ENCODE results near the gene VWA3B.
"Not testable (repeated sequence)": the region's sequence is repeated elsewhere in the genome, so short reads cannot be mapped to it uniquely, and the experiment has no call there.

The VWA3B gene

DNA sequence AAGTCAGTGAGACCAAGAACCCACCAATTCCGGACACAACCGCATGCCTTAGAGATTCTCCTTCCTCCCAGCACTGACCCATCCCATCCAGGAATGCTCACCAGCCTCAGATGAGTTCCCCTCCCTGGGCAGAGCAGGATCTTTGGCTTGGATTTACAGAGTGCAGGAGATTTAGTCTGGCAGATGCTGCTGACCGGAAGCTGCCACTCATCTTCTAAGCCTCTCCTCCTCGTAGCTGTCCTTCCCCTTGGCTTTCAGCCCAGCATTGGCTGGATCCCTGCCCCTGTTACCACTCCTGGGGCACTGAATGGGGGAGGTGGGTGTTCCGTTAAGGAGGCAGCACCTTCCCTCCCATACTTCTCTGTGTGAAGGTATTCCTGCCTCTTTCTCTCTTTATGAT lies 53.2 kb downstream of the VWA3B start:
- Histone ChIP-seq H3K4me1 (ENCODE audit: insufficient read depth, low read length) (no peaks in the 10 kb centered on the region), H3K27me3 (ENCODE audit: control insufficient read depth in 1 of 2, insufficient read depth in 2 of 2, low read length in 2 of 2) (no peaks in the 10 kb centered on the region), H3K9ac (ENCODE audit: low read length) (no peak overlapping the region), H3K4me3 (ENCODE audit: low read depth in 1 of 2, low read length in 2 of 2) (no peak overlapping the region), H3K27ac (ENCODE audit: low read depth, low read length) (no peak overlapping the region), H3K9me3 (ENCODE audit: low read length) (no peaks in the 10 kb centered on the region), H3K36me3 (ENCODE audit: insufficient read depth, low read length) (no peaks in the 10 kb centered on the region)

DNA sequence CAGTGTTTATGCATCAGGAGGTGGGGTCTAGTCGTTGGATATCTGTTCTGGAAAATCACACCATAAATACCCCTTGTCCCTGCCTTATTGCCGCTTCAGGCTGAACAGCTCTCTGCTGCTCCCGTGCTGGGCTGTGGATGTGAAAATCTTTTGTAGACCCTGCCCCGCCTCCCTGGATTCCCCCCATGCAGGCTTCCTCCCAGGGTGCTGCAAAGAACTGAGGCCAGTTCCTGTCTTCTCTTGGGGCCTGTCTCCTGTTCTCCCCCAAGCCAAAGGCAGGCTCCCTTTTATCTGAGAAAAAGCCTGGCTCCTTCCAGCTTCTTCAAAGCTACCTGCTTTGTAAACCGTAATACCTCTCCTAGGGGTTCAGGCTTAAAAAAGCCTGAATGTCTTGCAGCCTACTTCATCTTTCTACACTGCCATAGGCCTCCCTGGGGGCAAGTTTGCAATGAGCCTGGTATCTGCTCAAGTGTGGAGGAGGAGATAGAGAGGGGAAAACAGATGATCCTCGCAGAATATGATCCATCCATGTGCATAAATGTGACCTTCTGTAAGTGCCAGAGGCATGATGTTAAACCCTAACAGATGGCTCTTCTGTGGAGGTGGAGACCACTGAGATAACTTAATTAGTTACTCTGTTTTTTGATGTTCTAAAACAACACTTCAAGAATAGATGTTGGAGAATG lies 55.3 kb downstream of the VWA3B start:
- no peak overlapping the region for H3K4me3 ChIP-seq (ENCODE audit: low read depth in 1 of 2, low read length in 2 of 2)
- H3K27ac ChIP-seq (ENCODE audit: low read depth, low read length) = no peak overlapping the region
- no peaks in the 10 kb centered on the region for H3K4me1 ChIP-seq (ENCODE audit: insufficient read depth, low read length)
- no peaks in the 10 kb centered on the region for H3K9me3 ChIP-seq (ENCODE audit: low read length)
- no peaks in the 10 kb centered on the region for H3K27me3 ChIP-seq (ENCODE audit: control insufficient read depth in 1 of 2, insufficient read depth in 2 of 2, low read length in 2 of 2)
- no peaks in the 10 kb centered on the region for H3K36me3 ChIP-seq (ENCODE audit: insufficient read depth, low read length)
- no peak overlapping the region for H3K9ac ChIP-seq (ENCODE audit: low read length)

DNA sequence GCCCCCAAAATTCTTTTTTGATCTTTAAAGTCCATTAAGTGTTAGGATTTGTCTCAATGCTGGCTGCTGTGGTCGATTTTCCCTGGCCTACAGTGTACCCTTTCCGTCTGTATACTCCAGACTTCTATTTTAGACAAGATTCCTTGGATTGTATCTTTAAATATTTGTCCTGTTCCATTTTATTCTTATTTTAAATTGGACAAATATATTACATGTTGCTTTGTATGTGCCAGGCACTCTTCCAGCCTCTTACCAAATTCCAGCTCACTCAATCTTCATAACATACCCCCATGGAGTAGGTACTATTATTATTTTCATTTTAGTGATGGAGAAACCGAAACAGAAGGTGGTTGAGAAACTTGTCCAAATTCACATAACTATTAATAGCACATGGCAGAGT lies 58.1 kb downstream of the VWA3B start:
- no peak overlapping the region for H3K9ac ChIP-seq (ENCODE audit: low read length)
- no peaks in the 10 kb centered on the region for H3K27me3 ChIP-seq (ENCODE audit: control insufficient read depth in 1 of 2, insufficient read depth in 2 of 2, low read length in 2 of 2)
- no peaks in the 10 kb centered on the region for H3K36me3 ChIP-seq (ENCODE audit: insufficient read depth, low read length)
- no peaks in the 10 kb centered on the region for H3K9me3 ChIP-seq (ENCODE audit: low read length)
- no peak overlapping the region for H3K4me3 ChIP-seq (ENCODE audit: low read depth in 1 of 2, low read length in 2 of 2)
- H3K4me1 ChIP-seq (ENCODE audit: insufficient read depth, low read length) = no peaks in the 10 kb centered on the region
- no peak overlapping the region for H3K27ac ChIP-seq (ENCODE audit: low read depth, low read length)

DNA sequence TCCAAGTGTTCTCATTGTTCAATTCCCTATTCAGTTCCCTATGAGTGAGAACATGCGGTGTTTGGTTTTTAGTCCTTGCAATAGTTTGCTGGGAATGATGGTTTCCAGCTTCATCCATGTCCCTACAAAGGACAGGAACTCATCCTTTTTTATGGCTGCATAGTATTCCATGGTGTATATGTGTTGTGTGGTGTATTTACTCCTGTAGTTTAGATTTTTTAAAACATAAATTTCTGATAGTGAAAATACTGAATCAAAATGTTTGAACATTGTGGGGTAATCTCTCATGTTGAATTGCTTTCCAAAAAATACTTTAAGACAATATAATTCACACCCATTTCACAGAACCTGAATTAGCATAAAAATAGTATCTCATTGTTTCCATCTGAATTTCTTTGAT lies 60.9 kb downstream of the VWA3B start:
- not testable (repeated sequence) for H3K9me3 ChIP-seq (ENCODE audit: low read length); H3K4me3 ChIP-seq (ENCODE audit: low read depth in 1 of 2, low read length in 2 of 2); H3K4me1 ChIP-seq (ENCODE audit: insufficient read depth, low read length); H3K27me3 ChIP-seq (ENCODE audit: control insufficient read depth in 1 of 2, insufficient read depth in 2 of 2, low read length in 2 of 2); H3K36me3 ChIP-seq (ENCODE audit: insufficient read depth, low read length); H3K9ac ChIP-seq (ENCODE audit: low read length); H3K27ac ChIP-seq (ENCODE audit: low read depth, low read length)

DNA sequence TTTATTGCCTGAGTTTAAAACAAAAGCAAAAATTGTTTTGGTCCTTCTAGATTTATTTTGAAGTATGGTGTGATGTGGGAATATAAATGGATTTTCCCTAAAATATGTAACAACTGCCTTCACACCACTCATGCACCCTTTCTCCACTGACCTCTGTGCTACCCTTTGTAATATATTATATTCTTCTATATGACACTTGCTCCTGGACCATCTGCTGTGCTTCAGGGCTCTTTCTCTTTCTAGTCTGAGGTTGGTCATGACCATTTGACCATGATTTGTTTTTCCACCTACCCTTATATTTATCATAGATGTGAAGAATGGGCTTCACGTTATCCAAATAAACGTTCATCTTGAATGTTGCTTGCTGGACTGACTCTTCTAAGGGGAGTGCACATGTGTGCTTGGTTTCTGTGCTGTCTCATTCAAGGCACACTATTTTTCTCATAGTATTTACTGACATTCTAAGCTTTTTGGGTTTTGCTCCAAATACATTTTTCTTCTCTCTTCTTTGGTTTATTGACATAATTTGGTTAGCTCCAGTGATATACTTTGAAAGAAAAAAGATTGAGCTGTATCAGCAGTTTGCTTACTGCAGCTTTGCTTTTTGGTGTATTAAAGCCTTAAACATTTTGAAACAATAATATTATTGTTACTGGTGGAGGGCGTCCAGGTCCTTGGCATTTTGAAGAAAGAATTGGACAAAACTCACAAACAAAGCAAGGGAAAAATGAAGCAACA lies 61.8 kb downstream of the VWA3B start:
- Histone ChIP-seq H3K36me3 (ENCODE audit: insufficient read depth, low read length) (no peaks in the 10 kb centered on the region), H3K27ac (ENCODE audit: low read depth, low read length) (no peak overlapping the region), H3K4me3 (ENCODE audit: low read depth in 1 of 2, low read length in 2 of 2) (peak overlapping the region in 1 of 2 donors; percentile 2), H3K4me1 (ENCODE audit: insufficient read depth, low read length) (no peaks in the 10 kb centered on the region), H3K9ac (ENCODE audit: low read length) (no peak overlapping the region), H3K27me3 (ENCODE audit: control insufficient read depth in 1 of 2, insufficient read depth in 2 of 2, low read length in 2 of 2) (no peaks in the 10 kb centered on the region), H3K9me3 (ENCODE audit: low read length) (no peaks in the 10 kb centered on the region)

DNA sequence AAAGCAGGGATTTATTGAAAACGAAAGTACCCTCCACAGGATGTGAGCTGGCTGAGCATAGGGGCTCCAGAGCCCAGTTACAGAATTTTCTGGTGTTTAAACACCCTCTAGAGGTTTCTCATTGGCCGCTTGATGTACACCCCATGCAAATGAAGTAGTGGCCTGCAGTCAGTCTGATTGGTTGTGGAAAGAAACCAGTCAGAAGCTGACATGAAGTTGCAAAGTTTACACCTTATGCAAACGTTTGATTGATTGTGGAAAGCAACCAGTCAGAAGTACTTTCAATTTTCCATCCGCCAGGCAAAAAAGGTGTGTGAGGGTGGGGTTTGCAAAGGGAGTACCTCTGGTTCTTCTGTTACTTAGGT lies 62.3 kb downstream of the VWA3B start:
- H3K27me3 ChIP-seq (ENCODE audit: control insufficient read depth in 1 of 2, insufficient read depth in 2 of 2, low read length in 2 of 2) = no peaks in the 10 kb centered on the region
- H3K4me3 ChIP-seq (ENCODE audit: low read depth in 1 of 2, low read length in 2 of 2) = peak overlapping the region in 1 of 2 donors; percentile 2
- no peaks in the 10 kb centered on the region for H3K36me3 ChIP-seq (ENCODE audit: insufficient read depth, low read length)
- no peaks in the 10 kb centered on the region for H3K4me1 ChIP-seq (ENCODE audit: insufficient read depth, low read length)
- no peak overlapping the region for H3K9ac ChIP-seq (ENCODE audit: low read length)
- H3K9me3 ChIP-seq (ENCODE audit: low read length) = no peaks in the 10 kb centered on the region
- H3K27ac ChIP-seq (ENCODE audit: low read depth, low read length) = no peak overlapping the region

DNA sequence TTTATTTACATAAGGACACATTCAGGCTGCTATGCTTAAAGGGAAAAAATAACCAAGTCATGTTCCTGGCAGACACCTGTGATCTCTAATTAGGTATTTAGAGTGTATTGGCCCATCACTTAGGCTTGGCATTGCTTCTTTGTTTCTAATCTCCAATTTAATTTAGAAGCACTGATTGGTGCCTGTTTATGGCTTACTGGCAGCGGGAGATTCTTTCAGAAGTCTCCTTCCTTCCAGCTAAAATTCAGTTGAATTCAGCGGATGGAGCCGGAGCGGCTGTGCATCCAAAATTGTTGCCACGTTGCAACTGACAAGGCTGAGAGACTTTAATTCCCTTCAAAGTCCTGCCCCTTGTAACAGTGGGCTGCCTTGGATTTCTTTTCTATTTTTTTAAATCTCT lies 66.5 kb downstream of the VWA3B start:
- Histone ChIP-seq H3K9ac (ENCODE audit: low read length) (no peak overlapping the region), H3K4me3 (ENCODE audit: low read depth in 1 of 2, low read length in 2 of 2) (no peak overlapping the region), H3K27ac (ENCODE audit: low read depth, low read length) (no peak overlapping the region), H3K4me1 (ENCODE audit: insufficient read depth, low read length) (no peaks in the 10 kb centered on the region), H3K27me3 (ENCODE audit: control insufficient read depth in 1 of 2, insufficient read depth in 2 of 2, low read length in 2 of 2) (no peaks in the 10 kb centered on the region), H3K36me3 (ENCODE audit: insufficient read depth, low read length) (no peaks in the 10 kb centered on the region), H3K9me3 (ENCODE audit: low read length) (no peaks in the 10 kb centered on the region)

DNA sequence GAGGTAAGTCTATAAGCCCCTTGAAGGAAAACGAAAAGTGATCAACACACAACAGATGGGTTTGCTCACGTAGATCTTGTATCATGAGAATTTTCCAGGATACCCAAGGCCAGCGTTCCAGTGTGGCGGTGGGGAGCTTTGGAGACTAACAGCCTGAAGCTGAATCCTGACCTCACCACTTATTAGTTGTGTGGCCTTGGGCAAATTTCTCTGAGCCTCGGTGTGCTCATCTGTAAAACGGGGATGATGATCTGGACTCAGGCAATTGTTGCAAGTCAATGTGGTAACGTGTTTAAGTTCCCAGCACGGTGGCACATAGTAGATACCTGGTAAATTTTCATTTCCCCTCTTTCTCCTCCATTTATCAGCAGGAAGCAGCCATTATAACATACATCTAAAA lies 68.3 kb downstream of the VWA3B start:
- peaks cover 3% of the 10 kb centered on the region for H3K4me1 ChIP-seq (ENCODE audit: insufficient read depth, low read length)
- no peak overlapping the region for H3K4me3 ChIP-seq (ENCODE audit: low read depth in 1 of 2, low read length in 2 of 2)
- no peak overlapping the region for H3K9ac ChIP-seq (ENCODE audit: low read length)
- no peak overlapping the region for H3K27ac ChIP-seq (ENCODE audit: low read depth, low read length)
- H3K9me3 ChIP-seq (ENCODE audit: low read length) = no peaks in the 10 kb centered on the region
- H3K36me3 ChIP-seq (ENCODE audit: insufficient read depth, low read length) = no peaks in the 10 kb centered on the region
- H3K27me3 ChIP-seq (ENCODE audit: control insufficient read depth in 1 of 2, insufficient read depth in 2 of 2, low read length in 2 of 2) = no peaks in the 10 kb centered on the region

DNA sequence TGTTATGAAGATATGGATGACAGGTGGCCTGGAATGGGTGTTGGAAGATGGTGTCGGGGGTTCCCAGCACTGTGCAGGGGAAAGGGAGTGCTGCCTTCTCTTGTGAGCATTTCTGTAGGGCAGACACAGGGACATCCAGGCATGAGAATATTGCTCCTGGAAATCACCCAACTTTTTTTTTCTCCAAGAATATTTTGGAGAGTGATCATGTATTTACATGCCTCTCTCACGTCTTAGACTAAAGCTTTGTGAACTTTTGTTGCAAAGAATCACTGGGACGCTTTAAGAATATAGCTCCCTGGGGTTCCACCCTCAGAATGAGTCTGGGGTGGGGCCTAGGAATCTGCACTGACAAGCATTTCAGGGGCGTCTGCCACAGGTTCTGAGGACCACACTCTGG lies 68.7 kb downstream of the VWA3B start:
- Histone ChIP-seq H3K27ac (ENCODE audit: low read depth, low read length) (no peak overlapping the region), H3K9me3 (ENCODE audit: low read length) (no peaks in the 10 kb centered on the region), H3K9ac (ENCODE audit: low read length) (no peak overlapping the region), H3K27me3 (ENCODE audit: control insufficient read depth in 1 of 2, insufficient read depth in 2 of 2, low read length in 2 of 2) (no peaks in the 10 kb centered on the region), H3K4me1 (ENCODE audit: insufficient read depth, low read length) (peaks cover 7% of the 10 kb centered on the region), H3K36me3 (ENCODE audit: insufficient read depth, low read length) (no peaks in the 10 kb centered on the region), H3K4me3 (ENCODE audit: low read depth in 1 of 2, low read length in 2 of 2) (no peak overlapping the region)

DNA sequence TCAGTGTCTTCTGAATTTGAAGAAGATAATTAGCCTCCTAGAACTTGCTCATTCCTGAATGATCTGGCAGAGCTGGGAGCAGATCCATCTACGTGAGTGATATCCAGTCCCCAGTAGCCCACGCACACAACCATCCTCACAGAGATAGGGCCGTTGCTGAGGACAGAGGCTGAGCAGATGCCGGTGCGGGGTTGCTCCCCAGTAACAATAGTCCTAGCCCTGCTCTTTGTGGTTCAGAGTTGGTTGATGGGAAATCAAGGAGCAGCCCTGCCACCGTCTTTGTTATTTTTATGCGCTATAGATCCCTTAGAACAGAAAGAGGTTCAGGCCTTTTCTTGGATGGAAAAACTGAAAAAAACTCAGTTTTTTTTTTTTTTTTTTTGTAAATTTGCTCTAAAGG lies 69.3 kb downstream of the VWA3B start:
- Histone ChIP-seq H3K9me3 (ENCODE audit: low read length) (no peaks in the 10 kb centered on the region), H3K36me3 (ENCODE audit: insufficient read depth, low read length) (no peaks in the 10 kb centered on the region), H3K4me3 (ENCODE audit: low read depth in 1 of 2, low read length in 2 of 2) (no peak overlapping the region), H3K27ac (ENCODE audit: low read depth, low read length) (no peak overlapping the region), H3K27me3 (ENCODE audit: control insufficient read depth in 1 of 2, insufficient read depth in 2 of 2, low read length in 2 of 2) (no peaks in the 10 kb centered on the region), H3K9ac (ENCODE audit: low read length) (no peak overlapping the region), H3K4me1 (ENCODE audit: insufficient read depth, low read length) (peaks cover 12% of the 10 kb centered on the region)

DNA sequence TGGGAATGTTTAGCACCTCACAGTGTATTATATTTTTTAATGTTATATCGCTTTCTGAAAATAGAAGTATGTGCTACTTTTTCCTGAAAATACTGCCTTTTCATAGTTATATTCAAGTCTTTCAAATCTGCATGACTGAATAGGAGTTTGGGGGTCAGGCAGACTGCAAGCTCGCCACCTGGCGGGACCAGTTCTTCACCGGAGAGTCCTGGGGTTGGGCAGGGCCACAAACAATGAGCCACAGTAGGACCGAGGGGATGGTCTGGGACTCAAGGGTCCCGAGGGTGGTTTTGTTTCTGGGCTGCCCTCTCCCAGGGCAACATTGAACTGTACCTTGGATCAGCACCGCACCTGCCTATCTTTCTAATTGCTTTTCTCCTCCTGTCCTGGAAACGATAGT lies 70.6 kb downstream of the VWA3B start:
- Histone ChIP-seq H3K9me3 (ENCODE audit: low read length) (no peaks in the 10 kb centered on the region), H3K36me3 (ENCODE audit: insufficient read depth, low read length) (no peaks in the 10 kb centered on the region), H3K4me3 (ENCODE audit: low read depth in 1 of 2, low read length in 2 of 2) (no peak overlapping the region), H3K27me3 (ENCODE audit: control insufficient read depth in 1 of 2, insufficient read depth in 2 of 2, low read length in 2 of 2) (no peaks in the 10 kb centered on the region), H3K27ac (ENCODE audit: low read depth, low read length) (no peak overlapping the region), H3K4me1 (ENCODE audit: insufficient read depth, low read length) (peaks cover 21% of the 10 kb centered on the region), H3K9ac (ENCODE audit: low read length) (no peak overlapping the region)

DNA sequence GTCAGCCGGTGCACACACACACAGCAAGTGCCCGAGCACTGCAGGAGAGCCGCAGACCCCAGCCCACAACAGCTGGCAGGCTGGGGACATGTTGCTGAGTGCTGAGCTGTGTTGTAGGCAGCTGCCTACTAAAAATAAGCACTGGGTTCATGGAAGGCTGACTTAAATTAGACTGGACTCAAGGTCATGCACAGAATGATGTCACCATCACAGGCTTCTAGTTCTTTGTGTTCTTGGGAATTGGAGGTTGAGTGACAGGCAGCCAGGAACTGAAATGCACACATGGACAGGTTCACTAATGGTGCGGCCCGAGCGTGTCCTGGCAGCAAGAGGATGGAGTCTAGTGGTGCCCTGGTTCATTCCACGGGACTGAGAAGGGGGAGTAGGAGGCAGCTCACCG lies 71.3 kb downstream of the VWA3B start:
- Histone ChIP-seq H3K9me3 (ENCODE audit: low read length) (no peaks in the 10 kb centered on the region), H3K4me1 (ENCODE audit: insufficient read depth, low read length) (peaks cover 22% of the 10 kb centered on the region), H3K36me3 (ENCODE audit: insufficient read depth, low read length) (no peaks in the 10 kb centered on the region), H3K27me3 (ENCODE audit: control insufficient read depth in 1 of 2, insufficient read depth in 2 of 2, low read length in 2 of 2) (no peaks in the 10 kb centered on the region), H3K27ac (ENCODE audit: low read depth, low read length) (no peak overlapping the region), H3K4me3 (ENCODE audit: low read depth in 1 of 2, low read length in 2 of 2) (no peak overlapping the region), H3K9ac (ENCODE audit: low read length) (no peak overlapping the region)
